Caco-2 (cell line): Measurements from ENCODE around the gene FASN. TPM values are rescaled to one million over a fixed set of nuclear protein-coding genes. Genes with fewer than 3 reads are reported as not detected.

Source experiments
- BruUV-seq: library from RNA; stranded (reverse); fragments of 400-500 nt; replicated peaks from 2 replicates; lab custom pipeline; 2021; lab: Mats Ljungman, UMichigan
- CTCF ChIA-PET: fragments of 300-600 bp; sonication (Branson Sonifier 250); formaldehyde crosslinking; loops from one replicate; lab custom pipeline; 2022; ENCODE audit warnings: antibody characterized with exemption; lab: Charles Lee
- POLR2A ChIA-PET: fragments of 300-600 bp; sonication (Branson Sonifier 250); formaldehyde crosslinking; loops from one replicate; lab custom pipeline; 2022; ENCODE audit warnings: antibody characterized with exemption; lab: Charles Lee
- DNase-seq, 2 experiments: peaks; one replicate each; pipeline versions ENCODE4 v3.0.0 to v3.0.0-alpha.2; 2020 to 2022
- H3K27me3 ChIP-seq: replicated peaks from 2 replicates; pipeline ENCODE4 v1.6.0; 2011; ENCODE audit warnings: low read length; ENCODE audit not compliant: control insufficient read depth, insufficient read depth
- H3K36me3 ChIP-seq: 2 replicates; pipeline ENCODE4 v1.5.1; 2011; ENCODE audit warnings: low read length; ENCODE audit not compliant: control insufficient read depth, insufficient read depth
- H3K4me1 ChIP-seq: fragments of 250-450 bp; sonication (Bioruptor Pico); 2 replicates; pipeline ENCODE4 v1.5.1; 2020; ENCODE audit warnings: mild to moderate bottlenecking
- H3K4me3 ChIP-seq: 2 replicates; pipeline ENCODE4 v1.5.1; 2011; ENCODE audit warnings: low read depth, mild to moderate bottlenecking, control low read depth, low read length
- H3K9me3 ChIP-seq: fragments of 250-450 bp; sonication (Bioruptor Pico); 2 replicates; pipeline ENCODE4 v1.5.1; 2020; ENCODE audit warnings: mild to moderate bottlenecking, moderate library complexity
- H3K27ac Mint-ChIP-seq: one replicate; pipeline ENCODE4 v1.8.0; 2022; ENCODE audit warnings: mixed read lengths; ENCODE audit not compliant: unreplicated experiment
- H3K27me3 Mint-ChIP-seq: one replicate; pipeline ENCODE4 v1.8.0; 2022; ENCODE audit warnings: mixed read lengths; ENCODE audit not compliant: insufficient read depth, unreplicated experiment
- H3K36me3 Mint-ChIP-seq: one replicate; pipeline ENCODE4 v1.8.0; 2022; ENCODE audit warnings: mild to moderate bottlenecking, mixed read lengths; ENCODE audit not compliant: insufficient read depth, unreplicated experiment
- H3K4me1 Mint-ChIP-seq: one replicate; pipeline ENCODE4 v1.8.0; 2022; ENCODE audit warnings: low read depth, mixed read lengths; ENCODE audit not compliant: unreplicated experiment
- H3K4me3 Mint-ChIP-seq: one replicate; pipeline ENCODE4 v1.8.0; 2022; ENCODE audit warnings: mild to moderate bottlenecking, moderate library complexity, mixed read lengths; ENCODE audit not compliant: unreplicated experiment
- H3K9me3 Mint-ChIP-seq: one replicate; pipeline ENCODE4 v1.8.0; 2022; ENCODE audit warnings: mixed read lengths; ENCODE audit not compliant: unreplicated experiment
- CTCF ChIP-seq, 2 experiments: fragments of 200-600 bp in 1 of 2; IDR thresholded peaks; 1 replicate in 1 of 2; 2 replicates in 1 of 2; pipeline versions ENCODE4 v1.5.1 to v1.8.0; 2011 to 2022; ENCODE audit warnings: antibody characterized with exemption in 1 of 2, control low read depth in 1 of 2, inconsistent platforms in 1 of 2, low read depth in 1 of 2, low read length in 1 of 2, mild to moderate bottlenecking in 1 of 2, moderate library complexity in 1 of 2; ENCODE audit not compliant: insufficient read depth in 1 of 2, severe bottlenecking in 1 of 2, unreplicated experiment in 1 of 2
- intact Hi-C: fragments of 100-400 bp; cut with micrococcal nuclease; formaldehyde crosslinking; loops from one replicate; pipeline ENCODE4 v1.10.0; 2022; ENCODE audit not compliant: unreplicated experiment
- total RNA-seq: library from RNA; stranded (reverse); gene quantifications from 2 replicates; pipeline ENCODE4 v1.2.3, GENCODE V29; 2022

The FASN gene
- total RNA-seq, 1 experiment from 2014 or later: 330 TPM

DNA sequence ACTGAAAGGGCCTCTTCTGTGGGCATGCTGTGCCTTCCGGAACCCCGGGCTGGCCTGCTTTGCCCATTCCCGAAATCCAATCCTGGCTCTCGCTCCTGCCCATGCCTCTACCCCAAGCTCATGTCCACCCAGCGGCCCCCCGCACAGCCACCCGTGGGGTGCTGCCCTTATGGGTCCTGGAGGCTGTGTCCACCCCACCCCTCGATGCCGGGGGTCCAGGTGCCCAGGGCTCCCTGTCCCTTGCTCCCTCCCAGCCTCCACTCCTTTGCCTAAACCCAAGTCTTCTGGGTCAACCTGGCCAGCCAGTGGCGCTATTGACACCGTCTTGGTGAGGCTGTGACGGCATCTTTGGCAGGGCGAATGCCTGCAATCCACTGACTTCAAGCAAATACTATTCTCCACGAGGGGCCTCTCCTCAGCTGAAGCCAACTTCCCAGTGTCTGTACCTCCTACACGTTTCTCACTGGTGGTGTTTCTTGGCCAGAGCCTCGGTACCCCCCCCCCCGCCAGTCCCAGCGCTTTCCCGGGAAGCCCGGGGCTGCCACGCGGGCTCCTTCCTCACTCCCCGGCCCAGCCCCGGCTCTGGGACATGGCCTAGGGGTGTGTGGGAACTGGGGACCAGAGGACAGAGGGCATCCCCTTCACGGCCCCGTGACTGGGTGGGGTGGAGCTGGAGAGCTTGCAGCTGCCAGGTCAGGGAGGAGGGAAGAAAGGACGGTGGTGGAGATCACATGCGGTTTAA is 20.2 kb downstream of the FASN start:
- BruUV-seq: no TSS peak
- POLR2A ChIA-PET: no interaction called here
- no peaks in the 10 kb centered on the region for H3K9me3 ChIP-seq
- CTCF ChIA-PET: interaction anchor here (0.9 kb wide), 1 partner anchor 40 kb away, joined by 4 read pairs; the partner anchor contains the start of gene DCXR
- no peaks in the 10 kb centered on the region for H3K9me3 Mint-ChIP-seq
- intact Hi-C loops: no loop called here
- H3K36me3 Mint-ChIP-seq: peaks cover 83% of the 10 kb centered on the region
- no peaks in the 10 kb centered on the region for H3K36me3 ChIP-seq
- no peak overlapping the region for H3K27ac Mint-ChIP-seq
- no peaks in the 10 kb centered on the region for H3K4me1 Mint-ChIP-seq
- no peaks in the 10 kb centered on the region for H3K27me3 ChIP-seq
- TF ChIP-seq CTCF (IDR thresholded peaks at IDR 0.05; ENCODE audit: insufficient read depth in 1 of 2, low read depth in 1 of 2, low read length in 1 of 2, severe bottlenecking in 1 of 2, unreplicated experiment in 1 of 2): no peak
- H3K27me3 Mint-ChIP-seq: no peaks in the 10 kb centered on the region
- no peak overlapping the region for H3K4me3 ChIP-seq
- H3K4me3 Mint-ChIP-seq: no peak overlapping the region
- H3K4me1 ChIP-seq: no peaks in the 10 kb centered on the region
- no peak for DNase-seq

- H3K27me3 ChIP-seq: no peaks in the 10 kb centered on the region
- intact Hi-C loops: no loop called here
- no TSS peak for BruUV-seq
- H3K36me3 ChIP-seq: no peaks in the 10 kb centered on the region
- CTCF ChIA-PET: no interaction called here
- H3K4me3 Mint-ChIP-seq: no peak overlapping the region
- H3K27ac Mint-ChIP-seq: no peak overlapping the region
- no peak for DNase-seq
- no peaks in the 10 kb centered on the region for H3K4me1 Mint-ChIP-seq
- no peaks in the 10 kb centered on the region for H3K4me1 ChIP-seq
- TF ChIP-seq CTCF (IDR thresholded peaks at IDR 0.05; ENCODE audit: insufficient read depth in 1 of 2, low read depth in 1 of 2, low read length in 1 of 2, severe bottlenecking in 1 of 2, unreplicated experiment in 1 of 2): no peak
- H3K9me3 Mint-ChIP-seq: no peaks in the 10 kb centered on the region
- H3K4me3 ChIP-seq: no peak overlapping the region
- POLR2A ChIA-PET: interaction anchor here (1.1 kb wide), 1 partner anchor 27 kb away, joined by 3 read pairs; no protein-coding TSS in a partner anchor
- H3K27me3 Mint-ChIP-seq: no peaks in the 10 kb centered on the region
- H3K36me3 Mint-ChIP-seq: peaks cover 85% of the 10 kb centered on the region
- H3K9me3 ChIP-seq: no peaks in the 10 kb centered on the region
Measured at GRCh38 chr17:82076785-82077591, 21.0 kb downstream of the FASN start.

GRCh38 chr17:82076018-82076784 is 21.8 kb downstream of the FASN start:
- H3K4me1 Mint-ChIP-seq: no peaks in the 10 kb centered on the region
- no peak for DNase-seq
- no peaks in the 10 kb centered on the region for H3K27me3 ChIP-seq
- CTCF ChIA-PET: interaction anchor here (0.7 kb wide), 1 partner anchor 39 kb away, joined by 3 read pairs; the partner anchor contains the start of gene DCXR
- no peaks in the 10 kb centered on the region for H3K27me3 Mint-ChIP-seq
- H3K4me1 ChIP-seq: no peaks in the 10 kb centered on the region
- no peak overlapping the region for H3K4me3 ChIP-seq
- H3K9me3 Mint-ChIP-seq: no peaks in the 10 kb centered on the region
- H3K36me3 ChIP-seq: no peaks in the 10 kb centered on the region
- H3K36me3 Mint-ChIP-seq: peaks cover 80% of the 10 kb centered on the region
- H3K9me3 ChIP-seq: no peaks in the 10 kb centered on the region
- intact Hi-C loops: no loop called here
- no peak overlapping the region for H3K27ac Mint-ChIP-seq
- TF ChIP-seq CTCF (IDR thresholded peaks at IDR 0.05; ENCODE audit: insufficient read depth in 1 of 2, low read depth in 1 of 2, low read length in 1 of 2, severe bottlenecking in 1 of 2, unreplicated experiment in 1 of 2): no peak
- H3K4me3 Mint-ChIP-seq: no peak overlapping the region
- POLR2A ChIA-PET: interaction anchor here (1.1 kb wide), 1 partner anchor 28 kb away, joined by 3 read pairs; no protein-coding TSS in a partner anchor
- BruUV-seq: no TSS peak
